ENCODE data around the gene ACTG1. TPM values are rescaled to one million over a fixed set of nuclear protein-coding genes. Genes with fewer than 3 reads are reported as not detected.

Gene ACTG1
- total and polyA plus RNA-seq, 2 of the 13 experiments (the other 11 are each of a cell fraction or from before 2014, with no cell fraction given), result 973 to 1,138 TPM

GRCh38 chr17:81519284-81520020 is 6.9 kb upstream of the ACTG1 start (continued):
- TF ChIP-seq HOXA9 (CRISPR knock-in tag; IDR thresholded peaks at IDR 0.05; ENCODE audit: borderline replicate concordance), result no peak
- no peak; the same call in 1 of the 2 replicates for TF ChIP-seq ARNT2 (CRISPR knock-in tag; IDR thresholded peaks at IDR 0.05; ENCODE audit: low read depth)
- peak; percentile 87 for TF ChIP-seq ZNF501 (CRISPR knock-in tag; IDR thresholded peaks at IDR 0.05)
- peak; percentile 29; the same call in 1 of the 2 replicates for TF ChIP-seq JUND (CRISPR knock-in tag; IDR thresholded peaks at IDR 0.05)
- TF ChIP-seq CBX5 (CRISPR knock-in tag; IDR thresholded peaks at IDR 0.05; ENCODE audit: borderline replicate concordance), result peak; percentile 29; the same call in 1 of the 2 replicates
- TF ChIP-seq ZFP36L1 (CRISPR knock-in tag; IDR thresholded peaks at IDR 0.05), result no peak
- no peak for TF ChIP-seq ZMYM2 (CRISPR knock-in tag; IDR thresholded peaks at IDR 0.05)
- TF ChIP-seq ARID4A (CRISPR knock-in tag; IDR thresholded peaks at IDR 0.05; ENCODE audit: borderline replicate concordance), result no peak; the same call in 1 of the 2 replicates
- TF ChIP-seq SMAD1 (CRISPR knock-in tag; IDR thresholded peaks at IDR 0.05; ENCODE audit: borderline replicate concordance, low read depth), result no peak; the same call in 1 of the 2 replicates
- no peak for TF ChIP-seq GMEB1 (CRISPR knock-in tag; IDR thresholded peaks at IDR 0.05; ENCODE audit: borderline replicate concordance)
- peak; percentile 90 for TF ChIP-seq CHD2 (IDR thresholded peaks at IDR 0.05; ENCODE audit: low read depth, low read length)
- TF ChIP-seq TSC22D2 (CRISPR knock-in tag; IDR thresholded peaks at IDR 0.05; ENCODE audit: borderline replicate concordance), result no peak
- TF ChIP-seq ZKSCAN8 (CRISPR knock-in tag; IDR thresholded peaks at IDR 0.05; ENCODE audit: borderline replicate concordance), result no peak
- TF ChIP-seq MIER3 (CRISPR knock-in tag; IDR thresholded peaks at IDR 0.05; ENCODE audit: borderline replicate concordance), result no peak
- peak; percentile 75 for TF ChIP-seq HDAC1 (CRISPR knock-in tag; IDR thresholded peaks at IDR 0.05)
- TF ChIP-seq ERF (CRISPR knock-in tag; IDR thresholded peaks at IDR 0.05), result no peak; the same call in 1 of the 2 replicates
- peak; percentile 58; the same call in 1 of the 2 replicates for TF ChIP-seq RNF2 (conservative IDR thresholded peaks at IDR 0.05; ENCODE audit: low read depth)
- no peak for TF ChIP-seq KLF15 (CRISPR knock-in tag; IDR thresholded peaks at IDR 0.05; ENCODE audit: borderline replicate concordance)
- TF ChIP-seq ZNF850 (CRISPR knock-in tag; conservative IDR thresholded peaks at IDR 0.05), result no peak
- no peak for TF ChIP-seq KLF13 (CRISPR knock-in tag; IDR thresholded peaks at IDR 0.05)
- TF ChIP-seq TAF1 (CRISPR knock-in tag; IDR thresholded peaks at IDR 0.05), result no peak
- TF ChIP-seq ZSCAN20 (CRISPR knock-in tag; IDR thresholded peaks at IDR 0.05; ENCODE audit: borderline replicate concordance), result no peak
- TF ChIP-seq, protein P1, sequence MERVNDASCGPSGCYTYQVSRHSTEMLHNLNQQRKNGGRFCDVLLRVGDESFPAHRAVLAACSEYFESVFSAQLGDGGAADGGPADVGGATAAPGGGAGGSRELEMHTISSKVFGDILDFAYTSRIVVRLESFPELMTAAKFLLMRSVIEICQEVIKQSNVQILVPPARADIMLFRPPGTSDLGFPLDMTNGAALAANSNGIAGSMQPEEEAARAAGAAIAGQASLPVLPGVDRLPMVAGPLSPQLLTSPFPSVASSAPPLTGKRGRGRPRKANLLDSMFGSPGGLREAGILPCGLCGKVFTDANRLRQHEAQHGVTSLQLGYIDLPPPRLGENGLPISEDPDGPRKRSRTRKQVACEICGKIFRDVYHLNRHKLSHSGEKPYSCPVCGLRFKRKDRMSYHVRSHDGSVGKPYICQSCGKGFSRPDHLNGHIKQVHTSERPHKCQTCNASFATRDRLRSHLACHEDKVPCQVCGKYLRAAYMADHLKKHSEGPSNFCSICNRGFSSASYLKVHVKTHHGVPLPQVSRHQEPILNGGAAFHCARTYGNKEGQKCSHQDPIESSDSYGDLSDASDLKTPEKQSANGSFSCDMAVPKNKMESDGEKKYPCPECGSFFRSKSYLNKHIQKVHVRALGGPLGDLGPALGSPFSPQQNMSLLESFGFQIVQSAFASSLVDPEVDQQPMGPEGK (CRISPR knock-in tag; IDR thresholded peaks at IDR 0.05), result peak; percentile 61
